DMS 273 treated with DMSO at 0.1 percent for 48 hours (cell line): Measurements from ENCODE around the gene GFOD1.

Source experiments
- DNase-seq: peaks from one replicate; lab custom pipeline; 2025; lab: John Stamatoyannopoulos, UW

The GFOD1 gene

DNA sequence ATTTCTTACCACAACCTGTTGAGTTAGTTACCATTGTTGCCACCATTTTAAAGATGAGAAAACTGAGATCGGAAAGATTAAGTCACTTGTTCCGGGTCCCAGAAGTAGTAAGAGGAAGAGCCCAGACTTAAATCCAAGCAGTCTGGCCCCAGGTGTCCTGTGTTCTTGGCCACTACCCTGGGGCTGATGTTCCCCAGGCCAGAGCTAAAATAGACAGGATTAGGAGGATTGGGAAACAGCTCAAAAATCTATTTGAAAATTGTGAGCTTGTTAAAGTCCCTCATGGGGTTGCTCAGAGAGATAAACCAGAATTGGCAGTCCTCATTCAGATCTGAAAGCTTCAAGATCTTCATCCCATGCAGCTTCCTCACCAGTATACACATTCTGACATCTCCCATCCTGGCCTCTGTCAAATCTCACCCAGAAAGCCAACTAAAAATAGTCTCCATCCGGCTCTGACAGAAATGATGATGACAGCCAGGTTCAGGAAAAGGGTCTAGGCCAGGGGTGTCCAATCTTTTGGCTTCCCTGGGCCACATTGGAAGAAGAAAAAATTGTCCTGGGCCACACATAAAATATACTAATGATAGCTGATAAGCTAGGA, 62.0 kb downstream of the GFOD1 start:
- DNase-seq: no peak

DNA sequence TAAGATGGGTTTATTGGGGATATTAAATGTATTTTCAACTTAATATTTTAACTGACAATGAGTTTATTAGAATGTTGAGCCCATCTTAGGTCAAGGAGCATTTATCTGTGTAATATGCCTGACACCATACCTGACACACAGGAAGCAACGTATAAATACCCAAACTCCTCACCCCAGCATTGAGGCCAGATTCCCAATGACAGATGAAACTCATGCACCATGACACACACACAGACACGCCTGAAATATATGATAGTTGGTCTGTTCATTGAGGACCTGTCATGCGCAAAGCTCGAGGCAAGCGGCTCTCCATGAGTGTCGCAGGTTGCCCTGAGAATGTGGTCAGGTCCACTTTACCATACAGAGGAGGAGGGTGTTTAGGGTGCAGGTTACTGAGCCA, 64.1 kb downstream of the GFOD1 start:
- DNase-seq: no peak

DNA sequence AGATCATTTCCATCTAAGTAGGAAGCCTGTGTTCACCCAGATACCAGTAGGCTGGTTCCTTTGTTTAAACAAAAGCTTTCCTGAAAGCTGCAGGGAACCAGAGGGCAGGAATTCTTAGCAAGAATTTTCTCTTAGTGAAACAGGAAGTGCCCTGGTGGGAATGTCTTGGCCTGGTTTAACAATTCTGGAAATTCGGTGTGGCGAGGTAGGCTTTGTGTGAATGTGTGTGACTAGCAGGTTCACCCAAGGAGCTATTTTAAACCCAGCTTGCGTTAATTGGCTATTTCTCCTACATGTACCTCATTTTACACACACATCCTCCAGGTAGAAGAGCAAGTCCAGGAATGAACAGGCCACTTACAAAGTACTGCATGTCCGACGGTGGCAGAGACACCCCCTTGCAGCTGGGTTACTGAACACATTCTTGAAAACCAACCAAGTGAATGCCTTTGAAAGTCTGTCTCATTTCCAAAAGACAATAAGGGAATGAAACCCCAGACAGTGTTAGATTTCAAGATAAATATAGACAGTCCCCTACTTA, 64.6 kb downstream of the GFOD1 start:
- no peak for DNase-seq

DNA sequence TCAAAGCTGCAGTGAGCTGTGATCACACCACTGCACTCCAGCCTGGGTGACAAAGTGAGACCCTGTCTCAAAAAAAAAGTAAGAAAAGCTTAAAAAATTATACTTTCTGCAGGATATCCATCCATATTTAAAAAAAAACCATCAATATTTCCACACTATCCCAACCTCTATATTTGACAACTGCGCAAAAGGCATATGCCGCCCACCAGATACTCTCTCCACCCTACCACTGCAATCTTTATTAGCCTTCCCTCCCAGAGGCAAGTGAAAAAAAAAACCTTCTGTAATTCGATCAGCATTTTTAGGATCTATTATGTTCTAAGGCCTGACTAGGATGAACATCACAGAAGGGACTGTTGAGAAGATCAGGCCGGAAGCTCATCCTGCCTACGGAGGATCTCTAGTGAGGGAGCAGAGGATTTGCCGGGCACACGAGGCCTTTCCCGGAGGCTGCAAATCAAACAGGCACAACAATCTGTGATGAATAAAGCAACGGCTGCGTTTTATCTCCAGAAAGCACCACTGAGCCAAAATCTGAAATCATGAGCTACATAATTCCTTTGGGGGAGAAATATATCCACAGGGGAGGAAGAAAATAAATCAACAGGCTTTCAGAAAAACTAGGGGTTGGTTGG, 65.9 kb downstream of the GFOD1 start:
- no peak for DNase-seq

DNA sequence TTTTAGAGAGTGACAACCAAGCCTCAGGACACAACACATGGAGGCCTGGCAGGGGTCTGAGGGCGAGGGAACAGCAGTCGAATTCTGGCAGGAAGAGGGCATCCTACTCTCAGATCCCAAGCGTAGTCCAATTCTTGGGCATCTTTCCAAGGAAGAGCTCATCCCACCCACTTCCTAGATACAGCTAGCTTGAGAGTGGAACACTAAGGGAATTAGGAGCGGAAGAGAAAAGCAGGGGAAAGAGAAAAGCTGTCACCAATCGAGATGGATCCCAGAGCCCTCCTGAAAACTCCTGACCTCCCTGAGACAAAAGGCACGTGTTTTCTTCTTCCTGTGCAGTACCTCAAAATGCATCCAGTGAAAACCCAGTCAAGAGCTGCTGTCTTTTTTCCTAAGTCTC, 67.1 kb downstream of the GFOD1 start:
- DNase-seq: no peak

DNA sequence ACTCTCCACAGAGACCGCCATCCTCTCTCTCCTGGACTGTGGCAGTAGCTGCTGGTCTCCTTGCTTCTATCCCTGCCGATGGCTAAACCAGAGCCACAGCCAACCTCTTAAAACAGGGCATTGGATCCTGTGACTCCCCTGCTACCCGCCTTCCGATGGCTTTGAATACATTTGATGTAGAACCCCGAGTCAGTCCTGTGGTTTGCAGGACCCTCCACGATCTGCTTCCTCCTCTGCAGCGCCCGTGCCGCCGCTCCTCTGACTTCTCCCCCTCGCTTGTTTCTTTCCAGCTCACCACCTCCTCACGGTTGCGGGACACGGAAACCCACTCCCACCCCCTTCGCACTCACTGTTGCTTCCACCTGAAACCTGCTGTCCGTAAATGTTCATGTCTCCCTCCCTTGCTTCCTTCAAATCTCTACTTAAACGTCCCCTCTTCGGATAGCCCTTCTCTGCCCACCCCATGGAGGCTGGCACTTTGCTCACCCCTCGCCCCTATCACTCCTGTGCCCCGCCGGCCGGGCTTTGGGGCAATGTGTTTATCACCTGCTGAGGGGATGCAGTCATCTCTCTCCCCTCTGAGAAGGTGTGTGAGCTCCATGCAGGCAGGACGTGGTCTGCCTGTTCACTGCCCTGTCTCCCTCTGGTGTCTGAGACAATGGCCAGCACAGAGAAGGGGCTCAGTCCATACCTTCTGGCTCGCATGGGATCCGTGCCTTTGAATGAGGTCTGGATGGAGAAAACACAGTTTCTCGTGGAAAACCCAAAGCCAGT, 67.8 kb downstream of the GFOD1 start:
- DNase-seq: no peak

GRCh38 chr6:13418844-13419243, 68.6 kb downstream of the GFOD1 start:
- no peak for DNase-seq

GRCh38 chr6:13417954-13418353, 69.4 kb downstream of the GFOD1 start:
- DNase-seq: no peak

- DNase-seq: no peak
These were observed 70.0 kb downstream of the GFOD1 start for GRCh38 chr6:13417431-13417830.

GRCh38 chr6:13415283-13415682, 72.1 kb downstream of the GFOD1 start:
- DNase-seq: no peak

DNA sequence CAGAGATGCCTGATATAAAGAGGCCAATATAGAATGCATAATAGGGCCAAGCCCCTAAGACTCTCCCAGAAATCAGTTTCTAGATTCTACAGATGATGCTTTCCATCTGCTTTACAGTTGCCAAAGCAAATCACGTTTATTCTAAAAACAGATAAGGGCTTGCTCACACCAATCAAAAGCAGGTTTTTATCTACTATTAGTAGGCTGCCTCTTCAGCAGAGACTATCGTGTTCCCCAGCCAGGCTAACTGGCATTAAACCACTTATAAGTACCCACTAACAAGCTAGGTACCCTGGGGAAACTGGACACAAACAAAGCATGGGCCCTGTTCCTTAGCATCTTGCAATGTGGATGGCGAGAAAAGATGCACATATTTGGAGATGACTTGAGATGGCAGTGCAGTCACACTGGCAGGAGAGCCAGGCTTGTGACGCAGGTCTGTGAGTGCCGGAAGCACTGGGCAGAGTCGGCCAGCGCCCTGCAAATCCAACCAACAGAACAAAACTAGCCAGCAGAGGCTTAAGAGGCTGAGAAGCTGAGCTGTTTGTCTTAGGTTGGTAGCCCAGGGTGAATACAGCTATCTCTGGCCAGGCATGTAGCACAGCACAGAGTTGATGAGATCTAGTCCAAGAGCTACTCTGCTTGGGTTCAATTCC, 73.4 kb downstream of the GFOD1 start:
- DNase-seq: no peak

DNA sequence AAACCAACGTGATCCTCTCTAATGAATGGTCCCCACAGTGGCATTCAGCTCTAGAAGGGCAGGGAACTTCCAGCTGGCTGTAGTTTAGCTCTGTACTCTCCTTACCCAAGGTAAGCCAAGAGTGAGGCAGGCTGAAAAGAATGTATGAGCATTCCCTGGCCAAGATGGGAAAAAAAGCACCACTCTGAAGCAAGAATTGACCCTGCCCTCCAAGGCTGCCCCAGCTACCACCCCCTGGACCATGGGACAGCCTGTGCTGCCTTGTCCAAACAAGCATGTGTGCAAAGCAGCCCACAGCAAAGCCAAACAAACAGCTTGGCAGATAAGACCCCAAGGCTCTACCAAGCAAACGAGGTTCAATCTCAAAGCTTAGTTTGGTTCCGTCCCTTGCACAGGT, 73.9 kb downstream of the GFOD1 start:
- no peak for DNase-seq

DNA sequence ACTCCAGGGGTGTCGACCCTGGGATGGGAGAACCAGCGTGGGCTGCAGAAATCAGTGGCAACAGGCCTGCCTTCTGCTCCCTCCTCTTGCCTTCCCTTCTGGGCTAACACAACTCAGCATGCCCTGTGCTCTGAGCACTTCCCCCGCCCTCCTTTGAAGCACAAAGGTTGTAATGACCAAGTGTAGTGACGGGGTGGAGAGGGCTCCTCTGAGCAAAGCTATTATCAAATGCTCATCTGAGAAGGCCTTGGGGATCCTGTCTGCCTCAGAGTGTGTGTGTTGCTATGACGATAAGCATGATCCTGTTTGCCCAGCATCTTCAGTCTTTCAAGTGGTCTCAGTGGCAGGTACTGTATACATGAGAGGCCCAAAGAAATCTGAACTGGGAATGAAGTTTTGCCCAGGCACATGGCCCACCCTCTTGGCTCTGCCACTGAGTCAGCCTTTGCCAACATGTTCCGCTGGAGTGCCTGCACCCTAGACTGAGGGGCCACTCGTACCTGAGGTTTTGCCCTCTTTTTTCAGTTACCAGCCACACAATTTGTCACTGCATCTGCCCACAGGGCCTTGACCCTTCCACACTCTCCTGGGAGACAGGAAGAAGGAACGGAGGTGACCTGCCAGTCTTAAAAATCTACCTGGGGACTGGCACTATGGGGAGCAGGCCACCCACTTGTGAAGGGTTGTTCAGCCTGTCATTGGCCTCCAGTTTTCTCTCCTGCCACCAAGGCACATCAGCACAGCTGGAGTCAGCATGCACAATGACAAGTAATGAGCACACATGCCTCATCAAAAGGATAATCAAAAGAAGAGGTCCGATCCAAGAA, 74.5 kb downstream of the GFOD1 start:
- DNase-seq: no peak

DNA sequence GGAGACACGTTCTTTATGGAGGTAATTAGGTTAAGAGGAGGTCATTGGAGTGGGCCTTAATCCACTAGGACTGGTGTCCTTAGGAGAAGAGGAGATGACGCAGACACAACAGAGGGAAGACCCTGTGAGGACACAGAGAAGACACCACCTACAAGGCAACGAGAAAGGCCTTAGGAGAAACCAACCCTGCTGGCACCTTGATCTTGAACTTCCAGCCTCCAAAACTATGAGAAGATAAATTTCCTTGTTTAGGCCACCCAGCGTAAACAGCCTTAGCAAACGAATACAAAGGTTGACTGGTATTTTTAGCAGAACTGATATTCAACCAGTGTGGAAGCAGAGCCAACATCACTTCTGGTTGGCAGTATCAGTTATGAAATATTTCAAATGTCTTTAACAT, 75.2 kb downstream of the GFOD1 start:
- DNase-seq: no peak

DNA sequence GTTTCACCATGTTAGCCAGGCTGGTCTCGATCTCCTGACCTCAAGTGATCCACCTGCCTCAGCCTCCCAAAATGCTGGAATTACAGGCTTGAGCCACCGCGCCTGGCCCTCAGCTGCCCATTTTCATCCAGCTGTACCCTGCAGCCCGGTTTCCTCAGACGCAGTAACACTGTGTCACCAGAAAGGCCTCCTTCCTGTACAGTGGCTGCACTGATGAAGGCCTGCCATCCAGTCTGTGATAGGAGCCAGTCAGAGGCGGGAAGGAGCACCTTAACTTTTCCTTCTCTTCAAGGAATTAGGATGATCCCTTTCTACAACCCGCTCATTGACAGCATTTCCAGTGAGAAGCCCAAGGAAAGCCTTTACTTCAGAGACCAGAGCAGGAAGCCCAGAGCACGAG, 75.9 kb downstream of the GFOD1 start:
- no peak for DNase-seq

DNA sequence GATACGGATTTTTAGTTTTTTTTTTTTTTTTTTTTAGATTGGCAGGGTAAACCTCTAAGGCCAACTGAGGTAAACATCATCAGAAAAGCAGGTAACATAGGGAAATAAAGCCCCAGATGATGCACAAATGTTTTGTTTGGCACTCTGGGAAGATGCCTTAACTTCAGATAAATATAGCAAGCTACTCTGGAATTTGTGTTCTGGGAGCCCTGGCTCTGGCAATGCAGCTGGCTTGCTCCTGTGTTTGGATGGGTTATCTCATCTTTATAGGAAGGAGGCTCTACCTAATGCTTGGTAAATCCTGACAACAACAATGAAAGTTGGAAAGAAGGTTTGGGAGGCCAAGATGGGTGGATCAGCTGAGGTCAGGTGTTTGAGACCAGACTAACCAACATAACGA, 77.4 kb downstream of the GFOD1 start:
- DNase-seq: no peak

- DNase-seq: no peak
These were observed 79.4 kb downstream of the GFOD1 start for GRCh38 chr6:13407709-13408695.

DNA sequence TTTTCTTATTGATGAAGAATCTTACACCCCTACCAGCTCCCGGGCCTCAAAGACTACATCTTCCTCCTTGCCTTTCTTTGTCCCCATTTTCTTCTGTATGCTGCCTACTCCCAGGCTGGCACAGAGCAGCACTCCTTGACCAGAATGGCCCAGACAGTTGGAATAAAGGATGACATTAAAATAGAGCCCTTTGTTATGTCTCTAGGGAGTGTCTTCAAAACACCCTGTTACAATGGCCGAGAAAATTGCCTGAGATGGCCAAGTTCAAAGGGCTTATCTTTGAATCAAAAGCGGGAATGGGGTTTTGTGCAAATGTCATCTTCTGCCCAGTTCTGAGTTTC, 80.1 kb downstream of the GFOD1 start:
- no peak for DNase-seq

GRCh38 chr6:13406781-13407180, 80.6 kb downstream of the GFOD1 start:
- no peak for DNase-seq

GRCh38 chr6:13405961-13406477, 81.4 kb downstream of the GFOD1 start:
- no peak for DNase-seq

DNA sequence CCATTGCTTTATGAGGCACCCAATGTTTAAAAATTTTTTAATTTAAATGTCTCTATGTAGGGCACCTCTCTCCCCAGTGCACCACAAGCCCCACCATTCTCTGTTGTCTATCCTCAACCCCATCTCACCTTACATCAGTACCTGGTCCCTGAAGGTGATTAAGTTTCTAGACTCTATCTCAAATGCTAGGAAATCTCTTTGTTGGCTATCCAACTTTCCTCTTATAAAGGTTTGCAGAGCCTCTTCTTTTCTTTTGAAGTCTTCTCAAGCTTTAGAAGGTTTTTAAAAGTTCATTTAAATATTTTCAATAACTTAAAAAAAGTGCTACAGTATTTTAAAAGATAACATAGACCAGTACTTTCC, 82.5 kb downstream of the GFOD1 start:
- DNase-seq: no peak
